Liver (tissue), 9 donors: ENCODE data around the gene ABLIM1. TPM values are rescaled to one million over a fixed set of nuclear protein-coding genes. Genes with fewer than 3 reads are reported as not detected.

Experiments used
- DNase-seq: peaks from one replicate; pipeline ENCODE4 v3.0.0-alpha.2; 2017; ENCODE audit warnings: low spot score
- H3K27ac ChIP-seq, 2 donors: one replicate each; pipeline ENCODE4 v1.7.0; 2013; ENCODE audit warnings: inconsistent platforms in 2 of 2, low read length in 2 of 2, control low read depth in 1 of 2, low read depth in 1 of 2, mild to moderate bottlenecking in 1 of 2
- H3K27me3 ChIP-seq, 4 donors: one replicate each; pipeline versions ENCODE4 v1.6.1 to v1.7.0; 2013; ENCODE audit warnings: low read length in 3 of 4, inconsistent platforms in 1 of 4, mild to moderate bottlenecking in 1 of 4, moderate library complexity in 1 of 4; ENCODE audit not compliant: control insufficient read depth in 4 of 4, insufficient read depth in 4 of 4
- H3K36me3 ChIP-seq, 4 donors: one replicate each; pipeline versions ENCODE4 v1.6.1 to v1.7.0; 2013; ENCODE audit warnings: low read length in 3 of 4, mild to moderate bottlenecking in 3 of 4, low read depth in 1 of 4, moderate library complexity in 1 of 4; ENCODE audit not compliant: control insufficient read depth in 4 of 4, insufficient read depth in 3 of 4
- H3K4me1 ChIP-seq, 4 donors: one replicate each; pipeline versions ENCODE4 v1.6.1 to v1.7.0; 2013; ENCODE audit warnings: low read length in 3 of 4, mild to moderate bottlenecking in 3 of 4, moderate library complexity in 1 of 4; ENCODE audit not compliant: control insufficient read depth in 4 of 4, insufficient read depth in 4 of 4
- H3K4me3 ChIP-seq, 3 donors: one replicate each; pipeline versions ENCODE4 v1.6.1 to v1.7.0; 2013; ENCODE audit warnings: low read length in 3 of 3, control low read depth in 1 of 3, low read depth in 1 of 3, mild to moderate bottlenecking in 1 of 3
- H3K9ac ChIP-seq, 2 donors: one replicate each; pipeline ENCODE4 v1.7.0; 2013; ENCODE audit warnings: low read length in 2 of 2, mild to moderate bottlenecking in 2 of 2, moderate library complexity in 2 of 2, control low read depth in 1 of 2, low read depth in 1 of 2
- H3K9me3 ChIP-seq, 4 donors: one replicate each; pipeline versions ENCODE4 v1.6.1 to v1.7.0; 2013; ENCODE audit warnings: low read length in 3 of 4; ENCODE audit not compliant: control insufficient read depth in 4 of 4
- EGR1 ChIP-seq, 2 donors: IDR thresholded peaks; 2 replicates each; pipeline ENCODE4 v1.6.1; 2016 to 2018; ENCODE audit warnings: antibody characterized with exemption in 2 of 2, low read depth in 2 of 2
- FOXA1 ChIP-seq: IDR thresholded peaks from 2 replicates; pipeline ENCODE4 v1.6.1; 2016; ENCODE audit warnings: antibody characterized with exemption
- FOXA2 ChIP-seq: IDR thresholded peaks from 2 replicates; pipeline ENCODE4 v1.6.1; 2016; ENCODE audit warnings: antibody characterized with exemption
- HNF4A ChIP-seq, 2 donors: conservative IDR thresholded peaks; 2 replicates each; pipeline ENCODE4 v1.6.1; 2016; ENCODE audit warnings: antibody characterized with exemption in 2 of 2, mild to moderate bottlenecking in 2 of 2
- HNF4G ChIP-seq: IDR thresholded peaks from 2 replicates; pipeline ENCODE4 v1.6.1; 2016; ENCODE audit warnings: antibody characterized with exemption
- JUND ChIP-seq, 2 donors: IDR thresholded peaks; 2 replicates each; pipeline ENCODE4 v1.6.1; 2016; ENCODE audit warnings: antibody characterized with exemption in 2 of 2
- NR2F2 ChIP-seq: IDR thresholded peaks from 2 replicates; pipeline ENCODE4 v1.6.1; 2016; ENCODE audit warnings: antibody characterized with exemption
- RAD21 ChIP-seq, 2 donors: IDR thresholded peaks; 2 replicates each; pipeline ENCODE4 v1.6.1; 2016; ENCODE audit warnings: antibody characterized with exemption in 2 of 2, mild to moderate bottlenecking in 2 of 2
- RXRA ChIP-seq, 2 donors: IDR thresholded peaks; 2 replicates each; pipeline ENCODE4 v1.6.1; 2017 to 2018; ENCODE audit warnings: antibody characterized with exemption in 2 of 2, mild to moderate bottlenecking in 1 of 2
- SP1 ChIP-seq: IDR thresholded peaks from 2 replicates; pipeline ENCODE4 v1.6.1; 2018; ENCODE audit warnings: antibody characterized with exemption, mild to moderate bottlenecking
- YY1 ChIP-seq: IDR thresholded peaks from 2 replicates; pipeline ENCODE4 v1.6.1; 2016; ENCODE audit warnings: antibody characterized with exemption, mild to moderate bottlenecking
- WGBS: extraction: QIAGEN DNeasy Blood & Tissue Kit; methylation state at CpG from one replicate; pipeline ENCODE4 v1.1.7; 2013; 5-methylcytosine and 5-hydroxymethylcytosine counted together
- polyA plus RNA-seq, 2 donors: library from polyadenylated mRNA; stranded (reverse) in 1 of 2; unstranded in 1 of 2; fragments of 200-250 nt in 1 of 2; fragments of >200 nt in 1 of 2; fragmentation: Nextera tagmentation in 1 of 2; extraction: Ambion mirVana in 1 of 2; gene quantifications; one replicate each; pipeline versions ENCODE4 v1.2.1 to v1.2.3, GENCODE V29; 2013 to 2015
- total RNA-seq, 2 donors: library from RNA; depleted of rRNA; stranded (reverse); fragments of >200 nt; gene quantifications; one replicate each; pipeline ENCODE4 v1.2.3, GENCODE V29; 2014
- TF ChIP-seq, protein P1 (sequence below): IDR thresholded peaks from 2 replicates; pipeline ENCODE4 v1.6.1; 2016; ENCODE audit warnings: antibody characterized with exemption
- TF ChIP-seq, protein P2 (sequence below): IDR thresholded peaks from 2 replicates; pipeline ENCODE4 v1.6.1; 2016; ENCODE audit warnings: antibody characterized with exemption
- TF ChIP-seq, protein P3 (sequence below): fragments of 150-350 bp; IDR thresholded peaks from 2 replicates; pipeline ENCODE4 v1.5.1; 2017; ENCODE audit warnings: improper control_type of control experiment, low read depth, low read length; ENCODE audit not compliant: missing input control
- TF ChIP-seq, protein P4 (sequence below): IDR thresholded peaks from 2 replicates; pipeline ENCODE4 v1.6.1; 2016; ENCODE audit warnings: antibody characterized with exemption
- TF ChIP-seq, protein P5 (sequence below): IDR thresholded peaks from 2 replicates; pipeline ENCODE4 v1.6.1; 2016; ENCODE audit warnings: antibody characterized with exemption, mild to moderate bottlenecking
- donor health status: healthy.
- donor health status: healthy.
- donor health status: healthy.
- donor health status: healthy.
- donor health status: healthy.

ABLIM1 gene
- total and polyA plus RNA-seq, 4 donors: 10.9 to 31.3 (median 13.1) TPM

DNA sequence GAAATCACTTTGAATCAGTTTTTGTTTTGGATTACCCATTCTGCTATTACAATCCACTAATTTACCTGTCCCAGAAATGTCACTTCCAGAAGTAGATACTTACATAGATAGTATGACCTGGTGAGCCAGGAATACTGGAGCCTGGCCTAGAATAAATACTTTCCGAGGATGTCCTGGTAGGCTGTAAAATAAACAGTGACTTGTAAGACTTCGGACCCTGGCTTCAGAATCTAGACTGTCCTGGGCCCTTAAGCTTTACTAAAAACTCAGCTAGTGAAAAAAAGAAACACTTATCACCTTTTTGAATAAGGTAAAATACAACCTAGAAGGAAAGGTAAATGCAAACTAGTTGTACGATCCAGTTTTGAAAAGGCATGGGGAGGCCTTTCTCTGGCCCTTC is 184.3 kb downstream of the ABLIM1 start:
- TF ChIP-seq SP1 (peak; percentile 56), RXRA (IDR thresholded peaks at IDR 0.05) (peak; percentile 13 to 21), HNF4A (conservative IDR thresholded peaks at IDR 0.05) (peak; percentile 75 to 89), FOXA1 (no peak), NR2F2 (no peak), HNF4G (peak; percentile 38), FOXA2 (peak; percentile 33), EGR1 (IDR thresholded peaks at IDR 0.05; ENCODE audit: low read depth in 2 of 2) (no peak), RAD21 (IDR thresholded peaks at IDR 0.05) (peak in 1 of 2 donors; percentile 24), JUND (IDR thresholded peaks at IDR 0.05) (peak in 1 of 2 donors; percentile 28)
- TF ChIP-seq, protein P1, sequence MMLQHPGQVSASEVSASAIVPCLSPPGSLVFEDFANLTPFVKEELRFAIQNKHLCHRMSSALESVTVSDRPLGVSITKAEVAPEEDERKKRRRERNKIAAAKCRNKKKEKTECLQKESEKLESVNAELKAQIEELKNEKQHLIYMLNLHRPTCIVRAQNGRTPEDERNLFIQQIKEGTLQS: no peak
- TF ChIP-seq, protein P2, sequence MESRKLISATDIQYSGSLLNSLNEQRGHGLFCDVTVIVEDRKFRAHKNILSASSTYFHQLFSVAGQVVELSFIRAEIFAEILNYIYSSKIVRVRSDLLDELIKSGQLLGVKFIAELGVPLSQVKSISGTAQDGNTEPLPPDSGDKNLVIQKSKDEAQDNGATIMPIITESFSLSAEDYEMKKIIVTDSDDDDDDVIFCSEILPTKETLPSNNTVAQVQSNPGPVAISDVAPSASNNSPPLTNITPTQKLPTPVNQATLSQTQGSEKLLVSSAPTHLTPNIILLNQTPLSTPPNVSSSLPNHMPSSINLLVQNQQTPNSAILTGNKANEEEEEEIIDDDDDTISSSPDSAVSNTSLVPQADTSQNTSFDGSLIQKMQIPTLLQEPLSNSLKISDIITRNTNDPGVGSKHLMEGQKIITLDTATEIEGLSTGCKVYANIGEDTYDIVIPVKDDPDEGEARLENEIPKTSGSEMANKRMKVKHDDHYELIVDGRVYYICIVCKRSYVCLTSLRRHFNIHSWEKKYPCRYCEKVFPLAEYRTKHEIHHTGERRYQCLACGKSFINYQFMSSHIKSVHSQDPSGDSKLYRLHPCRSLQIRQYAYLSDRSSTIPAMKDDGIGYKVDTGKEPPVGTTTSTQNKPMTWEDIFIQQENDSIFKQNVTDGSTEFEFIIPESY: no peak
- H3K4me3 ChIP-seq: no peak overlapping the region
- H3K36me3 ChIP-seq: peaks cover 0 to 7% (median 3%) of the 10 kb centered on the region in 4 donors
- no peak for DNase-seq
- peak overlapping the region in 1 of 2 donors; percentile 14 for H3K27ac ChIP-seq
- no peak overlapping the region for H3K9ac ChIP-seq
- WGBS: 53% methylated on average over 3 of the region's 3 CpGs
- H3K4me1 ChIP-seq: peaks cover 0 to 29% (median 24%) of the 10 kb centered on the region in 4 donors
- H3K9me3 ChIP-seq: no peaks in the 10 kb centered on the region
- no peaks in the 10 kb centered on the region for H3K27me3 ChIP-seq

- Histone ChIP-seq H3K4me3 (no peak overlapping the region), H3K9me3 (no peaks in the 10 kb centered on the region), H3K9ac (peak overlapping the region in 1 of 2 donors; percentile 28), H3K4me1 (peaks cover 0 to 29% (median 24%) of the 10 kb centered on the region in 4 donors), H3K27me3 (no peaks in the 10 kb centered on the region), H3K36me3 (peaks cover 0 to 8% (median 3%) of the 10 kb centered on the region in 4 donors), H3K27ac (peak overlapping the region in 1 of 2 donors; percentile 44)
- no peak for DNase-seq
- WGBS: 65% methylated on average over 4 of the region's 4 CpGs
- TF ChIP-seq EGR1 (IDR thresholded peaks at IDR 0.05; ENCODE audit: low read depth in 2 of 2) (no peak), FOXA2 (no peak), RXRA (IDR thresholded peaks at IDR 0.05) (no peak), HNF4G (no peak), FOXA1 (no peak), YY1 (no peak), RAD21 (IDR thresholded peaks at IDR 0.05) (no peak), SP1 (no peak), NR2F2 (no peak), JUND (IDR thresholded peaks at IDR 0.05) (no peak)
- TF ChIP-seq, protein P2: no peak
- TF ChIP-seq, protein P1: no peak
- TF ChIP-seq, protein P3, sequence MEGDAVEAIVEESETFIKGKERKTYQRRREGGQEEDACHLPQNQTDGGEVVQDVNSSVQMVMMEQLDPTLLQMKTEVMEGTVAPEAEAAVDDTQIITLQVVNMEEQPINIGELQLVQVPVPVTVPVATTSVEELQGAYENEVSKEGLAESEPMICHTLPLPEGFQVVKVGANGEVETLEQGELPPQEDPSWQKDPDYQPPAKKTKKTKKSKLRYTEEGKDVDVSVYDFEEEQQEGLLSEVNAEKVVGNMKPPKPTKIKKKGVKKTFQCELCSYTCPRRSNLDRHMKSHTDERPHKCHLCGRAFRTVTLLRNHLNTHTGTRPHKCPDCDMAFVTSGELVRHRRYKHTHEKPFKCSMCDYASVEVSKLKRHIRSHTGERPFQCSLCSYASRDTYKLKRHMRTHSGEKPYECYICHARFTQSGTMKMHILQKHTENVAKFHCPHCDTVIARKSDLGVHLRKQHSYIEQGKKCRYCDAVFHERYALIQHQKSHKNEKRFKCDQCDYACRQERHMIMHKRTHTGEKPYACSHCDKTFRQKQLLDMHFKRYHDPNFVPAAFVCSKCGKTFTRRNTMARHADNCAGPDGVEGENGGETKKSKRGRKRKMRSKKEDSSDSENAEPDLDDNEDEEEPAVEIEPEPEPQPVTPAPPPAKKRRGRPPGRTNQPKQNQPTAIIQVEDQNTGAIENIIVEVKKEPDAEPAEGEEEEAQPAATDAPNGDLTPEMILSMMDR: no peak
- TF ChIP-seq, protein P4, sequence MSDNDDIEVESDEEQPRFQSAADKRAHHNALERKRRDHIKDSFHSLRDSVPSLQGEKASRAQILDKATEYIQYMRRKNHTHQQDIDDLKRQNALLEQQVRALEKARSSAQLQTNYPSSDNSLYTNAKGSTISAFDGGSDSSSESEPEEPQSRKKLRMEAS: no peak
- TF ChIP-seq, protein P5, sequence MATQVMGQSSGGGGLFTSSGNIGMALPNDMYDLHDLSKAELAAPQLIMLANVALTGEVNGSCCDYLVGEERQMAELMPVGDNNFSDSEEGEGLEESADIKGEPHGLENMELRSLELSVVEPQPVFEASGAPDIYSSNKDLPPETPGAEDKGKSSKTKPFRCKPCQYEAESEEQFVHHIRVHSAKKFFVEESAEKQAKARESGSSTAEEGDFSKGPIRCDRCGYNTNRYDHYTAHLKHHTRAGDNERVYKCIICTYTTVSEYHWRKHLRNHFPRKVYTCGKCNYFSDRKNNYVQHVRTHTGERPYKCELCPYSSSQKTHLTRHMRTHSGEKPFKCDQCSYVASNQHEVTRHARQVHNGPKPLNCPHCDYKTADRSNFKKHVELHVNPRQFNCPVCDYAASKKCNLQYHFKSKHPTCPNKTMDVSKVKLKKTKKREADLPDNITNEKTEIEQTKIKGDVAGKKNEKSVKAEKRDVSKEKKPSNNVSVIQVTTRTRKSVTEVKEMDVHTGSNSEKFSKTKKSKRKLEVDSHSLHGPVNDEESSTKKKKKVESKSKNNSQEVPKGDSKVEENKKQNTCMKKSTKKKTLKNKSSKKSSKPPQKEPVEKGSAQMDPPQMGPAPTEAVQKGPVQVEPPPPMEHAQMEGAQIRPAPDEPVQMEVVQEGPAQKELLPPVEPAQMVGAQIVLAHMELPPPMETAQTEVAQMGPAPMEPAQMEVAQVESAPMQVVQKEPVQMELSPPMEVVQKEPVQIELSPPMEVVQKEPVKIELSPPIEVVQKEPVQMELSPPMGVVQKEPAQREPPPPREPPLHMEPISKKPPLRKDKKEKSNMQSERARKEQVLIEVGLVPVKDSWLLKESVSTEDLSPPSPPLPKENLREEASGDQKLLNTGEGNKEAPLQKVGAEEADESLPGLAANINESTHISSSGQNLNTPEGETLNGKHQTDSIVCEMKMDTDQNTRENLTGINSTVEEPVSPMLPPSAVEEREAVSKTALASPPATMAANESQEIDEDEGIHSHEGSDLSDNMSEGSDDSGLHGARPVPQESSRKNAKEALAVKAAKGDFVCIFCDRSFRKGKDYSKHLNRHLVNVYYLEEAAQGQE: no peak
Observed at GRCh38 chr10:114472877-114473253, 185.2 kb downstream of the ABLIM1 start.
